H1 (cell line): ENCODE results near the gene BMX. TPM values are rescaled to one million over a fixed set of nuclear protein-coding genes. Genes with fewer than 3 reads are reported as not detected.

ENCODE experiments used
- RNF2 ChIP-seq: fragments of 200-900, 300-1000 bp; sonication (generic); IDR thresholded peaks from 2 replicates; pipeline ENCODE4 v1.7.1; 2016; ENCODE audit warnings: borderline replicate concordance, low read depth, mild to moderate bottlenecking, antibody characterized with exemption, low read length; ENCODE audit not compliant: poor library complexity, severe bottlenecking; ENCODE audit errors: missing control alignments
- polyA plus RNA-seq, 7 experiments: library from polyadenylated mRNA; depleted of rRNA in 3 of 7; stranded (reverse) in 5 of 7; unstranded in 2 of 7; fragments of >200 nt in 5 of 7; fragments of 200-250 nt in 2 of 7; gene quantifications; 1 replicate in 5 of 7; 2 replicates in 1 of 7; 4 replicates in 1 of 7; pipeline versions ENCODE4 v1.2.1 to v1.2.3, GENCODE V29; 2011 to 2013; ENCODE audit warnings: missing spikeins in 2 of 7, mixed read lengths in 2 of 7
- total RNA-seq: library from RNA; stranded (reverse); fragmentation: NEBNext Ultra II Directional; extraction: Animal tissue kit (Norgen Biotek cat#: 25700); gene quantifications from 2 replicates; pipeline ENCODE4 v1.2.1, GENCODE V29; 2021

Gene BMX
- total and polyA plus RNA-seq, 2 of the 8 experiments (the other 6 are each of a cell fraction or from before 2014, with no cell fraction given): not detected

DNA sequence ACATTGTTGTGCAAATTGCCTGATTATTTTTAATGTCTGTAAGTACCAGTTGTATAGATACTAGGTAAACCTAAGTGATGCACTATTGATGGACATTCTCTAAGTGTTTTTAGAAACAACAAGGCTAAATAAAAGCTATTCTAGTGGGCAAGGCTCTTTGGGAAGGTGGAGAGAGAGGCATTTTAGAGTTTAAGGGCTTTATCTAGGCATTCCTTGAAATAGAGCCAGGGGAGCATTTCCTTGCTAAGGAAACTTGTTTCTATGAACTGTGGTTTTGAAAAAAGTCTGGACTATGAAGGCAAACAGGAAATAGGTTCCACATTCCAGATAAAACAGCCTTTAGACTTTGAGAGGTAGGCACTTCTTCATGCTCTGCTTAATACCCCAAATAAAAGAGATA, 23.8 kb downstream of the BMX start (continued):
- TF ChIP-seq RNF2: no peak
